ENCODE results near the gene VWA5B1.

The VWA5B1 gene

GRCh38 chr1:20368866-20369470 lies 78.3 kb downstream of the VWA5B1 start:
- DNase-seq, result no peak

GRCh38 chr1:20370698-20371097 lies 80.0 kb downstream of the VWA5B1 start:
- no peak for DNase-seq

- DNase-seq, result no peak
These were observed 80.7 kb downstream of the VWA5B1 start for GRCh38 chr1:20371411-20371810.

- no peak for DNase-seq
These were observed 81.2 kb downstream of the VWA5B1 start for GRCh38 chr1:20371883-20372282.

- DNase-seq, result no peak
These were observed 82.0 kb downstream of the VWA5B1 start for GRCh38 chr1:20372676-20373075.

- no peak for DNase-seq
These were observed 82.6 kb downstream of the VWA5B1 start for GRCh38 chr1:20373286-20373685.

GRCh38 chr1:20373764-20374163 lies 83.1 kb downstream of the VWA5B1 start:
- DNase-seq, result no peak

GRCh38 chr1:20375563-20375962 lies 84.9 kb downstream of the VWA5B1 start:
- no peak for DNase-seq

GRCh38 chr1:20376171-20376570 lies 85.5 kb downstream of the VWA5B1 start:
- no peak for DNase-seq

- DNase-seq, result peak; percentile 26 to 64
These were observed 86.3 kb downstream of the VWA5B1 start for GRCh38 chr1:20376880-20377494.

- DNase-seq, result no peak
These were observed 87.0 kb downstream of the VWA5B1 start for GRCh38 chr1:20377516-20378270.

GRCh38 chr1:20379075-20379474 lies 88.4 kb downstream of the VWA5B1 start:
- DNase-seq, result no peak

GRCh38 chr1:20380175-20380574 lies 89.5 kb downstream of the VWA5B1 start:
- DNase-seq, result no peak

GRCh38 chr1:20380616-20381035 lies 90.0 kb downstream of the VWA5B1 start:
- no peak for DNase-seq

GRCh38 chr1:20381045-20381641 lies 90.5 kb downstream of the VWA5B1 start:
- DNase-seq, result no peak

- DNase-seq, result no peak
These were observed 91.3 kb downstream of the VWA5B1 start for GRCh38 chr1:20381961-20382360.

GRCh38 chr1:20382711-20383110 lies 92.0 kb downstream of the VWA5B1 start:
- DNase-seq, result no peak

GRCh38 chr1:20383631-20384030 lies 93.0 kb downstream of the VWA5B1 start:
- no peak for DNase-seq

- DNase-seq, result no peak
These were observed 95.0 kb downstream of the VWA5B1 start for GRCh38 chr1:20385630-20386029.

GRCh38 chr1:20386323-20387081 lies 95.8 kb downstream of the VWA5B1 start:
- no peak for DNase-seq

- DNase-seq, result no peak
These were observed 98.9 kb downstream of the VWA5B1 start for GRCh38 chr1:20389571-20389970.

- DNase-seq, result no peak
These were observed 100.1 kb downstream of the VWA5B1 start for GRCh38 chr1:20390589-20391331.
